ENCODE measurements around the gene PRDM16.

Gene PRDM16

GRCh38 chr1:3426956-3427535 is 358.0 kb downstream of the PRDM16 start:
- H3K27ac ChIP-seq = no peak overlapping the region
- TF ChIP-seq, protein P1, sequence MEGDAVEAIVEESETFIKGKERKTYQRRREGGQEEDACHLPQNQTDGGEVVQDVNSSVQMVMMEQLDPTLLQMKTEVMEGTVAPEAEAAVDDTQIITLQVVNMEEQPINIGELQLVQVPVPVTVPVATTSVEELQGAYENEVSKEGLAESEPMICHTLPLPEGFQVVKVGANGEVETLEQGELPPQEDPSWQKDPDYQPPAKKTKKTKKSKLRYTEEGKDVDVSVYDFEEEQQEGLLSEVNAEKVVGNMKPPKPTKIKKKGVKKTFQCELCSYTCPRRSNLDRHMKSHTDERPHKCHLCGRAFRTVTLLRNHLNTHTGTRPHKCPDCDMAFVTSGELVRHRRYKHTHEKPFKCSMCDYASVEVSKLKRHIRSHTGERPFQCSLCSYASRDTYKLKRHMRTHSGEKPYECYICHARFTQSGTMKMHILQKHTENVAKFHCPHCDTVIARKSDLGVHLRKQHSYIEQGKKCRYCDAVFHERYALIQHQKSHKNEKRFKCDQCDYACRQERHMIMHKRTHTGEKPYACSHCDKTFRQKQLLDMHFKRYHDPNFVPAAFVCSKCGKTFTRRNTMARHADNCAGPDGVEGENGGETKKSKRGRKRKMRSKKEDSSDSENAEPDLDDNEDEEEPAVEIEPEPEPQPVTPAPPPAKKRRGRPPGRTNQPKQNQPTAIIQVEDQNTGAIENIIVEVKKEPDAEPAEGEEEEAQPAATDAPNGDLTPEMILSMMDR (conservative IDR thresholded peaks at IDR 0.05; ENCODE audit: low read depth) = no peak
- ChIA-PET POLR2A (ENCODE audit: low non-redundant PET) (interaction anchor here (0.6 kb wide), 1 partner anchor 240 kb away, joined by 5 read pairs; no protein-coding TSS in a partner anchor), CTCF (interaction anchor here (1.0 kb wide), 1 partner anchor 26 kb away, joined by 3 read pairs; no protein-coding TSS in a partner anchor)
- DNase-seq (ENCODE audit: low spot score) = no peak

DNA sequence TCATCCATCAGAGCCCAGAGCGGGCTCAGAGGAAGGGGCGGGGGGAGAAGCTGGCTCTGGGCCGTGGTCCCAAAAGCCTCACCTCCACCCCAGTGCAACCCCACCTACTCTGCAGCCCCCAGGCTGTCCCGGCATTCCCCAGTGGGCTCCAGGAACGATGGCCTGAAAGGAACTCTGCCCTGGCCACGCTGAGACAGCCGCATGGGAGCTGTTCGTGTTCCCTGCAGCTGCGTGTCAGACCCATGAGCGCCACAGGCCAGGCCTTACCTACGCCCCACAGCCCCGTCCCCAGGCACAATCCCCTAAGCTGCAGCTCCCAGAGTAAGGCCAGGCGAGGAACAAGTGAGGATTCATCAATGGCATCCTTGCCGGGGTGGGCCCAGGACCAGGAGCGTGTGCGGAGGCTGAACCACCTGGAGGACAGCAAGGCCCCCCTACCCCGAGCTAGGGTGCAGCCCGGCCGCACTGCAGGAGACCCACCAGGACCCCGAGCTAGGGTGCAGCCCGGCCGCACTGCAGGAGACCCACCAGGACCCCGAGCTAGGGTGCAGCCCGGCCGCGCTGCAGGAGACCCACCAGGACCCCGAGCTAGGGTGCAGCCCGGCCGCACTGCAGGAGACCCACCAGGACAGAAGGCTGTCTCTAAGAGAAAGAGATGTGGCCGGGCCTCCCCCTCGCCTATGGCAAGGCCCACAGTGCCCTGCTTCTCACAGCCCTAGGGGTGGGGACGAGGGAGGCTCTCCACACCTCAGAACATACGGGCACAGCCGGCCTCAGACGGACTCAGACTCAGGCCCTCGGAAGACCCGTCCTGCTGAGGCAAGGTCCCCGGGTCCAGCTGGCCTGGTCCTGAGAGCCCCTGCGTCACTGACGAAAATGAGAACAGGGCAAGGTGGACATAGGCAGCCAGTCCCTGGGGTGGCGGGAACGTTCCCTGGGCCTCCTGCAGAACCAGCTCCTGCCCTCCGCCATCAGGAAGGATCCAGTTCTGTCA is 359.0 kb downstream of the PRDM16 start:
- POLR2A ChIA-PET (ENCODE audit: low non-redundant PET) = interaction anchor here (0.6 kb wide), 1 partner anchor 239 kb away, joined by 5 read pairs; no protein-coding TSS in a partner anchor
- DNase-seq (ENCODE audit: low spot score) = no peak
- TF ChIP-seq, protein P1 (conservative IDR thresholded peaks at IDR 0.05; ENCODE audit: low read depth) = no peak
- CTCF ChIA-PET = interaction anchor here (0.6 to 1.0 kb wide), 2 partner anchors 25 to 44 kb away, joined by 3 to 5 read pairs; no protein-coding TSS in a partner anchor
- no peak overlapping the region for H3K27ac ChIP-seq

- no peak overlapping the region for H3K27ac ChIP-seq
- DNase-seq (ENCODE audit: low spot score) = no peak
- TF ChIP-seq, protein P1 (conservative IDR thresholded peaks at IDR 0.05; ENCODE audit: low read depth) = no peak
- POLR2A ChIA-PET (ENCODE audit: low non-redundant PET) = no interaction called here
- CTCF ChIA-PET = no interaction called here
Measured at GRCh38 chr1:3428899-3429298, 359.9 kb downstream of the PRDM16 start.

DNA sequence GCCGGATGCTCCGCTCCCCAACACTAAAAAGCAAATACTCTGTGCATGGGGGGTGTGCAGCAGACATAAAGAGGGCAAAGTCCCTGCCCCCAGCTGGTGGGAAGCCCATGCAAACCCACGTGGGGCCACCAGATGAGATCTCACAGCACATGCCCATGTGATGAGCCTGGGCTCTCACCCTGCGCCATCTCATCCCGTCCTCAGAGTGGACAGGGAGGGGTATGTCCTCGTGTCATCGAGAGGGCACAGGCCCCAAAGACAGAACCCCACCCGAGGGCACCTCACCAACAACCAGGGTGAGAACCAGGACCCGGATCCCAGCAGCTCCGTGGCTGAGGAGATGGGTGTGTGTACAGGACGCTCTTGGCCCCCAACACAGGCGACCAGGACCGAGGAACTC is 360.3 kb downstream of the PRDM16 start:
- POLR2A ChIA-PET (ENCODE audit: low non-redundant PET) = no interaction called here
- TF ChIP-seq, protein P1 (conservative IDR thresholded peaks at IDR 0.05; ENCODE audit: low read depth) = no peak
- H3K27ac ChIP-seq = no peak overlapping the region
- no peak for DNase-seq (ENCODE audit: low spot score)
- CTCF ChIA-PET = no interaction called here

DNA sequence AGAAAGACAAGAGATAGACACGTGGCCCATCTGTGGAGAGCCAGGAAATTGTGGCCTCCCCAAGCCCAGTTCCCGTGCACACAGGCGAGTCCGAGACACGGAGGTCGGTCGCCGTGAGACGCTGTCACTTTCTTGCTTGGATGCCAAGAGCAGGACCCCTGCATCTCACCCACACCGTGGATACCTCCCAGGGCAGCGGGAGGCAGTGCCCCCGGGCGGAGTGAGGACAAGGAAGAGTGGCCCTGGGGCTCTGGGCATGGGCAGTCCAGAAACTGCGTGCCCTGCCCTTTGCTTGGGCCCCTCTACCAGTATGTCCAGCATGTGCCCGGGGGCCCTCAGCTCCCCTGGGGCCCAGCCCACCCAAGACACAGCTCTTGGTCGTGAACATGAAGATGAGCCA is 360.8 kb downstream of the PRDM16 start:
- DNase-seq (ENCODE audit: low spot score) = no peak
- TF ChIP-seq, protein P1 (conservative IDR thresholded peaks at IDR 0.05; ENCODE audit: low read depth) = no peak
- CTCF ChIA-PET = interaction anchor here (0.6 to 1.0 kb wide), 2 partner anchors 12 to 23 kb away, joined by 3 to 5 read pairs; no protein-coding TSS in a partner anchor
- H3K27ac ChIP-seq = no peak overlapping the region
- POLR2A ChIA-PET (ENCODE audit: low non-redundant PET) = no interaction called here

DNA sequence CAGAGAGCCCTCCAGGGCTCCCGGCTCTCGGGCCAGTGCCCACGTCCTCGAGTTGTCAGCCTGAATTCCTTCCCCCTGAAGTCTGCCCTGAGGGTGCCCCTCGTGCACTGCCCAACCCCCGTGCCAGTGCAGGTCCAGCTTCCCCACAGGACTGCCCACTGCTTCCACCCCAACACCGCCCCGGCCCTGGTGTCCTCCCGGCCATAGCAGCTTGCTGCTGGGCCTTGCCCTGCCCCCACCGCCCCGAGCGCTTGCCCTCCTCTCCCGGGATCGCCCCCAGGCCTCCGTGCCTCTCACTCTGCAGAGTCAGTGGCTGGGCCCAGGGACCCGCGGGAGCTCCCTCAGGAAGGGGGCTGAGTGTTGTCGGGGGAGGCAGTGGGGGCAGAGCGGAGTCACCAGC is 361.4 kb downstream of the PRDM16 start:
- H3K27ac ChIP-seq = no peak overlapping the region
- ChIA-PET POLR2A (ENCODE audit: low non-redundant PET) (no interaction called here), CTCF (interaction anchor here (0.6 to 1.0 kb wide), 2 partner anchors 13 to 23 kb away, joined by 3 to 5 read pairs; no protein-coding TSS in a partner anchor)
- no peak for DNase-seq (ENCODE audit: low spot score)
- TF ChIP-seq, protein P1 (conservative IDR thresholded peaks at IDR 0.05; ENCODE audit: low read depth) = no peak
